ENCODE results near the gene ERCC4. TPM values are rescaled to one million over a fixed set of nuclear protein-coding genes. Genes with fewer than 3 reads are reported as not detected.

Gene ERCC4
- total RNA-seq, 1 donor from 2014 or later, result 14.5 TPM

- no peak for DNase-seq
- no peak overlapping the region for H3K27ac Mint-ChIP-seq (ENCODE audit: unreplicated experiment)
- H3K27me3 Mint-ChIP-seq (ENCODE audit: unreplicated experiment), result peaks cover 4% of the 10 kb centered on the region
- peaks cover 2% of the 10 kb centered on the region for H3K9me3 Mint-ChIP-seq (ENCODE audit: unreplicated experiment)
- no peaks in the 10 kb centered on the region for H3K4me1 Mint-ChIP-seq (ENCODE audit: low read depth, unreplicated experiment)
- TF ChIP-seq, protein P1, sequence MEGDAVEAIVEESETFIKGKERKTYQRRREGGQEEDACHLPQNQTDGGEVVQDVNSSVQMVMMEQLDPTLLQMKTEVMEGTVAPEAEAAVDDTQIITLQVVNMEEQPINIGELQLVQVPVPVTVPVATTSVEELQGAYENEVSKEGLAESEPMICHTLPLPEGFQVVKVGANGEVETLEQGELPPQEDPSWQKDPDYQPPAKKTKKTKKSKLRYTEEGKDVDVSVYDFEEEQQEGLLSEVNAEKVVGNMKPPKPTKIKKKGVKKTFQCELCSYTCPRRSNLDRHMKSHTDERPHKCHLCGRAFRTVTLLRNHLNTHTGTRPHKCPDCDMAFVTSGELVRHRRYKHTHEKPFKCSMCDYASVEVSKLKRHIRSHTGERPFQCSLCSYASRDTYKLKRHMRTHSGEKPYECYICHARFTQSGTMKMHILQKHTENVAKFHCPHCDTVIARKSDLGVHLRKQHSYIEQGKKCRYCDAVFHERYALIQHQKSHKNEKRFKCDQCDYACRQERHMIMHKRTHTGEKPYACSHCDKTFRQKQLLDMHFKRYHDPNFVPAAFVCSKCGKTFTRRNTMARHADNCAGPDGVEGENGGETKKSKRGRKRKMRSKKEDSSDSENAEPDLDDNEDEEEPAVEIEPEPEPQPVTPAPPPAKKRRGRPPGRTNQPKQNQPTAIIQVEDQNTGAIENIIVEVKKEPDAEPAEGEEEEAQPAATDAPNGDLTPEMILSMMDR (IDR thresholded peaks at IDR 0.05; ENCODE audit: partially characterized antibody, unreplicated experiment), result no peak
- H3K4me3 Mint-ChIP-seq (ENCODE audit: unreplicated experiment), result no peak overlapping the region
- no peaks in the 10 kb centered on the region for H3K36me3 Mint-ChIP-seq (ENCODE audit: unreplicated experiment)
Observed at GRCh38 chr16:13896543-13897182, 23.3 kb upstream of the ERCC4 start.

DNA sequence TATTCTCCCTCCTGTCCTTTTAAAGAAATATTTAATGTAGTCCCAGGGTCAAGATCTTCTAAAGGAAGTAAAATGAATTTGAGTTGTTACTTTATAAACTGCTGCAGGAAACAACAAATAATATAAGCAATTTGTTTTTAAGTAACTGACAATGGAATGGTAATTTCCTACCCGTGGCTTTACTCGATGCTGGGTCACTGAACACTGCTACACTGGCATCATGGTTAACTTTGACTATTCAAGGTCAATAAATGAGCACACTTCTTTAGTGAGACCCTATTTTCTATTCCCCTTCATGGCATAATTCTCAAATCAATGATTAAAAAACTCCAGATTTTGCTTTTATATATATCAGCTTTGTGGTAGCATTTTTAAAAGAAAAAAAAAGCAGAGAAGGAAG, 22.1 kb upstream of the ERCC4 start:
- TF ChIP-seq, protein P1 (IDR thresholded peaks at IDR 0.05; ENCODE audit: partially characterized antibody, unreplicated experiment), result no peak
- no peaks in the 10 kb centered on the region for H3K36me3 Mint-ChIP-seq (ENCODE audit: unreplicated experiment)
- H3K9me3 Mint-ChIP-seq (ENCODE audit: unreplicated experiment), result peaks cover 2% of the 10 kb centered on the region
- no peak overlapping the region for H3K27ac Mint-ChIP-seq (ENCODE audit: unreplicated experiment)
- no peak for DNase-seq
- peaks cover 2% of the 10 kb centered on the region for H3K27me3 Mint-ChIP-seq (ENCODE audit: unreplicated experiment)
- H3K4me1 Mint-ChIP-seq (ENCODE audit: low read depth, unreplicated experiment), result no peaks in the 10 kb centered on the region
- no peak overlapping the region for H3K4me3 Mint-ChIP-seq (ENCODE audit: unreplicated experiment)

DNA sequence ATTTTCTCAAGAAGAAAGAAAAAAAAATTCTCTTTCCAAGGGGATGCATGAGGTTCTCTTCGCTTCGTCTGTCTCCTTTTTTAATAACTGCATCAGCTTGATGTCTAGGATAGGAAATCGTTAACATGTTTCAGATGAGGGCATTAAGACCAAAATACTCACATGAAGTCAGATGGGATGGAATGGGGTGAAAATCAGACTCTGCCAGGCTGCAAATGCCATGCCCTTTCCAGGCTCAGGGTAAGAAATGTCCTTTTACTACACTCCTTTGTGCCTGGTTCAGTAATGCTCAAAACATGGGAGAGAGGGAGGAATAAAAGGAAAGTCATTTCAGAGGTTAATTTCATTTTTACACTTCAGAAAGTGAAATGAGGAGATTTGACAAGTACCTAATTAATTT, 21.7 kb upstream of the ERCC4 start:
- H3K36me3 Mint-ChIP-seq (ENCODE audit: unreplicated experiment), result no peaks in the 10 kb centered on the region

GRCh38 chr16:13902052-13902451, 17.9 kb upstream of the ERCC4 start:
- Mint-ChIP-seq H3K36me3 (ENCODE audit: unreplicated experiment) (peaks cover 5% of the 10 kb centered on the region), H3K4me1 (ENCODE audit: low read depth, unreplicated experiment) (no peaks in the 10 kb centered on the region), H3K27ac (ENCODE audit: unreplicated experiment) (no peak overlapping the region), H3K27me3 (ENCODE audit: unreplicated experiment) (no peaks in the 10 kb centered on the region), H3K4me3 (ENCODE audit: unreplicated experiment) (no peak overlapping the region), H3K9me3 (ENCODE audit: unreplicated experiment) (peaks cover 5% of the 10 kb centered on the region)
- DNase-seq, result no peak
- TF ChIP-seq, protein P1 (IDR thresholded peaks at IDR 0.05; ENCODE audit: partially characterized antibody, unreplicated experiment), result no peak

More for the DNA sequence above, 21.7 kb upstream of the ERCC4 start:
- DNase-seq, result no peak
- no peak overlapping the region for H3K27ac Mint-ChIP-seq (ENCODE audit: unreplicated experiment)
- TF ChIP-seq, protein P1 (IDR thresholded peaks at IDR 0.05; ENCODE audit: partially characterized antibody, unreplicated experiment), result no peak
- peaks cover 2% of the 10 kb centered on the region for H3K9me3 Mint-ChIP-seq (ENCODE audit: unreplicated experiment)
- no peaks in the 10 kb centered on the region for H3K4me1 Mint-ChIP-seq (ENCODE audit: low read depth, unreplicated experiment)
- no peak overlapping the region for H3K4me3 Mint-ChIP-seq (ENCODE audit: unreplicated experiment)
- H3K27me3 Mint-ChIP-seq (ENCODE audit: unreplicated experiment), result no peaks in the 10 kb centered on the region

DNA sequence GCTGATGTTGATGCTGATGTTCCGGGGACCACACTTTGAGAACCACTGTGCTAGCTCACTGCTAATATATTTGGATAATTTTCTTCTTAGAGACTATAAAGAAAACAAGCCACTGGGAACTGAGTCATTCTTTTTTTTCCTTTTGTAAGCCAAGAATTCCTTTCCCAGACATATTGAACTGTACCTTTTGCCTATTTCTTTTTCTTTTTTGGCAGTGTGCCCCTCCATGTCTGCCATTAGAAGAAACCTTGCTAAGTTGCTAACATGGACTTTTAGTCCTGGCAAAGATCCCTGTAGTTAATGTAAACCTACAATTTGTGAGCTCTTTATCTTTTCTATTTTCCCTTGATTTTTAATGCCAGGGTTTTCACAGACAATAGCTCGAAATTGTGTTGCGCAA, 17.3 kb upstream of the ERCC4 start:
- peaks cover 5% of the 10 kb centered on the region for H3K36me3 Mint-ChIP-seq (ENCODE audit: unreplicated experiment)
- no peaks in the 10 kb centered on the region for H3K4me1 Mint-ChIP-seq (ENCODE audit: low read depth, unreplicated experiment)
- peaks cover 5% of the 10 kb centered on the region for H3K9me3 Mint-ChIP-seq (ENCODE audit: unreplicated experiment)
- no peaks in the 10 kb centered on the region for H3K27me3 Mint-ChIP-seq (ENCODE audit: unreplicated experiment)
- TF ChIP-seq, protein P1 (IDR thresholded peaks at IDR 0.05; ENCODE audit: partially characterized antibody, unreplicated experiment), result no peak
- no peak for DNase-seq
- no peak overlapping the region for H3K27ac Mint-ChIP-seq (ENCODE audit: unreplicated experiment)
- no peak overlapping the region for H3K4me3 Mint-ChIP-seq (ENCODE audit: unreplicated experiment)

All from glutamatergic neuron (in vitro differentiated cells).